Activated naive CD4-positive, alpha-beta T cell treated with anti-CD3 and anti-CD28 coated beads for 36 hours (primary cell): ENCODE measurements around the gene RPL31. TPM values are rescaled to one million over a fixed set of nuclear protein-coding genes. Genes with fewer than 3 reads are reported as not detected.

Source experiments
- CTCF ChIA-PET: fragments of 350-600 bp; sonication (Branson Sonifier 250); formaldehyde crosslinking; loops from one replicate; lab custom pipeline; 2021; ENCODE audit warnings: antibody characterized with exemption; lab: Charles Lee
- DNase-seq: peaks from one replicate; pipeline ENCODE4 v3.0.0-alpha.2; 2020
- H3K27ac Mint-ChIP-seq: one replicate; pipeline ENCODE4 v1.8.0; 2021; ENCODE audit warnings: mild to moderate bottlenecking, mixed read lengths
- H3K27me3 Mint-ChIP-seq: one replicate; pipeline ENCODE4 v1.8.0; 2021; ENCODE audit warnings: low read depth, mixed read lengths
- H3K36me3 Mint-ChIP-seq: one replicate; pipeline ENCODE4 v1.8.0; 2021; ENCODE audit warnings: low read depth, mixed read lengths
- H3K4me1 Mint-ChIP-seq: one replicate; pipeline ENCODE4 v1.8.0; 2021; ENCODE audit warnings: low read depth, mixed read lengths
- H3K4me3 Mint-ChIP-seq: one replicate; pipeline ENCODE4 v1.8.0; 2021; ENCODE audit warnings: mild to moderate bottlenecking, moderate library complexity, mixed read lengths
- H3K9me3 Mint-ChIP-seq: one replicate; pipeline ENCODE4 v1.8.0; 2021; ENCODE audit warnings: mixed read lengths
- intact Hi-C: fragments of 100-400 bp; cut with micrococcal nuclease; formaldehyde crosslinking; loops from one replicate; pipeline ENCODE4 v1.15.1; 2023
- total RNA-seq, 2 experiments: library from RNA; stranded (reverse); gene quantifications; one replicate each; pipeline ENCODE4 v1.2.3, GENCODE V29; 2021

The RPL31 gene
- total RNA-seq, 2 experiments from 2014 or later = 2,225 to 2,255 TPM

- Mint-ChIP-seq H3K9me3 (no peaks in the 10 kb centered on the region), H3K27me3 (no peaks in the 10 kb centered on the region), H3K4me1 (peaks cover 5% of the 10 kb centered on the region), H3K4me3 (no peak overlapping the region), H3K27ac (no peak overlapping the region), H3K36me3 (no peaks in the 10 kb centered on the region)
- CTCF ChIA-PET = interaction anchor here (4.3 kb wide), 2 partner anchors 259 to 380 kb away, joined by 24 to 41 read pairs; no protein-coding TSS in a partner anchor
- intact Hi-C loops = loop anchor here (5.0 to 10.0 kb wide), 2 partner anchors 562 to 724 kb away; no protein-coding TSS in a partner anchor
- no peak for DNase-seq
Observed at GRCh38 chr2:100988630-100989417, 13.3 kb upstream of the RPL31 start.

GRCh38 chr2:100989666-100990065, 12.4 kb upstream of the RPL31 start:
- intact Hi-C loops = loop anchor here (5.0 to 10.0 kb wide), 2 partner anchors 562 to 725 kb away; no protein-coding TSS in a partner anchor
- CTCF ChIA-PET = interaction anchor here (0.9 kb wide), 1 partner anchor 380 kb away, joined by 6 read pairs; no protein-coding TSS in a partner anchor
- no peak overlapping the region for H3K27ac Mint-ChIP-seq

GRCh38 chr2:100990166-100990565, 11.9 kb upstream of the RPL31 start:
- CTCF ChIA-PET = interaction anchor here (0.8 to 0.9 kb wide), 2 partner anchors 381 to 383 kb away, joined by 3 to 6 read pairs; no protein-coding TSS in a partner anchor
- Mint-ChIP-seq H3K27ac (no peak overlapping the region), H3K27me3 (no peaks in the 10 kb centered on the region), H3K36me3 (no peaks in the 10 kb centered on the region), H3K4me1 (peaks cover 5% of the 10 kb centered on the region), H3K9me3 (no peaks in the 10 kb centered on the region), H3K4me3 (no peak overlapping the region)
- intact Hi-C loops = no loop called here
- DNase-seq = no peak

More at GRCh38 chr2:100989666-100990065, 12.4 kb upstream of the RPL31 start:
- Mint-ChIP-seq H3K4me3 (no peak overlapping the region), H3K9me3 (no peaks in the 10 kb centered on the region), H3K36me3 (no peaks in the 10 kb centered on the region), H3K4me1 (peaks cover 5% of the 10 kb centered on the region), H3K27me3 (no peaks in the 10 kb centered on the region)
- no peak for DNase-seq

- Mint-ChIP-seq H3K9me3 (no peaks in the 10 kb centered on the region), H3K27me3 (no peaks in the 10 kb centered on the region), H3K4me3 (no peak overlapping the region), H3K36me3 (no peaks in the 10 kb centered on the region), H3K4me1 (peaks cover 5% of the 10 kb centered on the region), H3K27ac (no peak overlapping the region)
- no peak for DNase-seq
- CTCF ChIA-PET = interaction anchor here (0.8 to 0.9 kb wide), 3 partner anchors 260 to 383 kb away, joined by 3 to 6 read pairs (median 3); no protein-coding TSS in a partner anchor
- intact Hi-C loops = no loop called here
Observed at GRCh38 chr2:100990650-100991403, 11.3 kb upstream of the RPL31 start.

DNA sequence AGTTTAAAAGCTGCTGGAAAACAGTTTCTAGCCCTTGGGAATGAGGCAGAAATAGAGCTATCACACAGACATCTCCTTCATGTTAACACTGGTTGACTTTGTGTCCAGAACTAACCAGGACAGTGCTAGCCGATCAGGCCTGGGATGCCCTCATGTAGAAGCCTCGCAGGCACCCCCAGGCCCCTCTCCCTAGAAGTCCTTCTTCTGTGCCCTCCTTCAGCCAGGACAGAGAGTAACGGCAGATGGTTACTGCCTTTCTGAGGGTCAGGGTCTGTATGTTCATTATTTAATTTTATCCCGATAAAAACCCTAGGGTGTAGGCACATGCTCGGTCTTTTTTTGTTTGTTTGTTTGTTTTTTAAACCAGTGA, 10.7 kb upstream of the RPL31 start:
- Mint-ChIP-seq H3K36me3 (no peaks in the 10 kb centered on the region), H3K9me3 (no peaks in the 10 kb centered on the region), H3K4me1 (peaks cover 5% of the 10 kb centered on the region), H3K4me3 (no peak overlapping the region), H3K27ac (no peak overlapping the region), H3K27me3 (no peaks in the 10 kb centered on the region)
- no peak for DNase-seq
- CTCF ChIA-PET = interaction anchor here (0.8 kb wide), 1 partner anchor 261 kb away, joined by 3 read pairs; no protein-coding TSS in a partner anchor
- intact Hi-C loops = no loop called here

GRCh38 chr2:100992262-100992661, 9.8 kb upstream of the RPL31 start:
- Mint-ChIP-seq H3K4me1 (peaks cover 5% of the 10 kb centered on the region), H3K27me3 (no peaks in the 10 kb centered on the region), H3K9me3 (no peaks in the 10 kb centered on the region), H3K36me3 (no peaks in the 10 kb centered on the region), H3K4me3 (no peak overlapping the region), H3K27ac (no peak overlapping the region)
- peak; percentile 16 for DNase-seq
- CTCF ChIA-PET = no interaction called here
- intact Hi-C loops = no loop called here

GRCh38 chr2:100993294-100993693, 8.8 kb upstream of the RPL31 start:
- no peak for DNase-seq
- Mint-ChIP-seq H3K27ac (no peak overlapping the region), H3K36me3 (no peaks in the 10 kb centered on the region), H3K9me3 (no peaks in the 10 kb centered on the region), H3K4me3 (no peak overlapping the region), H3K27me3 (no peaks in the 10 kb centered on the region), H3K4me1 (peaks cover 5% of the 10 kb centered on the region)
- CTCF ChIA-PET = interaction anchor here (1.0 kb wide), 1 partner anchor 8 kb away, joined by 3 read pairs; no protein-coding TSS in a partner anchor
- intact Hi-C loops = no loop called here

DNA sequence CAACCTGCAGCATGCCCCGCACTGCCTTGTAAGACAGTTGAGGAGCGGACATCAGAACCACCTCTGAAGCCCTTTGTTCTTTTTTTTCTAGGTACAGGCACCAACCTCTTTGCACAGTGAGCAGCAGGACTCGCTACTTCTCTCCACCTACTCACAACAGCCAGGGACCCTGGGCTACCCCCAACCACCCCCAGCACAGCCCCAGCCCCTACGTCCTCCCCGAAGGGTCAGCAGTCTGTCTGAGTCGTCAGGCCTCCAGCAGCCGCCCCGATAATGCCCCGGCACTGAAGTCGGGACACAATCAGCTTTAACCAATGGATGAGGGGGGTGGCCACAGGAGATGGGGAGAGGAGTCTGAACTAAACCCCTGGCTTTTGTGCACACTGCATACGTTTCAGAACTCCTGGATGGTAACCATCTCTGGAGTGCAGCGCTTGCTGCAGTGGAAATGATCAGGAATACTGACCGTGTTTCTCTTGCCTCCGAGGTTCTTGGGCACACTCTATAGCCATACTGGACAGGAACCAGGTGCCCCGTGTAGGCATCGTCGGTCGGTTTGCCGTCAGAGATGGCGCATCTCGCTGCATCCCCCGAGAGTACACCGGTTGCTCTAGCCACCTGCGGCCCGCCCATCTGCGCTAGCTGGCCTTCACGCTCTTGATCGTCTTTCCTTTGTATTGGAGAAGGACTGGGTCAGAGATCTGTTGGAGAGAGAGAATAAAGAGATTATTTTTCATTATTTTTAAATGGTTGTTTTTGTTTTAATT, 6.6 kb upstream of the RPL31 start:
- no peak overlapping the region for H3K27ac Mint-ChIP-seq
- H3K4me3 Mint-ChIP-seq = no peak overlapping the region
- intact Hi-C loops = no loop called here
- no peaks in the 10 kb centered on the region for H3K36me3 Mint-ChIP-seq
- H3K27me3 Mint-ChIP-seq = no peaks in the 10 kb centered on the region
- DNase-seq = no peak
- H3K4me1 Mint-ChIP-seq = peaks cover 5% of the 10 kb centered on the region
- CTCF ChIA-PET = no interaction called here
- H3K9me3 Mint-ChIP-seq = no peaks in the 10 kb centered on the region

DNA sequence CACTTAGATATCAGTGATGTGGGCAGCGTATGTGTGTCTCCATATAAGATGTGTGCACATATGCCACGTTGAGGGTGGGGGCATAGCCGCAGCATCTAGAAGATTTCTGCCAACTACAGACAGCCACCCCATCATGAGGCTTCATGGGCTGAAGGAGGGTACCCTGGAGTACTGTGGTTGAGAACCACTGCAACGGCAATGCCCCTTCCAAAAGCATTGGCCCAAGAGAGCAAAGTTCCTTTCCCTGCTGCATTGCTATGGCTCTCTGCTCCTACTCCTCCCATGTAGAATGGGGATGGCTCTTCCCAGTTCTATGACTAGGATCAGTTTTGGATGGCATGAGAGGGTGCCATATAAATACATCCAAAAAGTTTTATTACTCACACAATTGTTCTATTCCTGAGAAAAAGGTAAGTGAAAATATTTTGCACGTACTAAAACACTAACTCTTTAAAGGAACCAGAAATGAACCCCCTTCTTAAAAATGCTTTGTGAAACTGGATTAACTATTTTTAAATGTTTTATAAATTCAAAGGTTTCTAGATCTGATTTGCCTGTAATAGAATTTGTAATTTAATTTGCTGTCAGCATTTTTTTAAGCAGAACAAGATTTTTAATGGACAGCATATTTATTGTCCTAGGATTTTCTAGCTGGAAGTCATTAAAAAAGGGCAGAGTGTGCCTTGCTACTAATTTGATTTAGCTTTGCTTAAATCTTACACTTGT, 4.4 kb upstream of the RPL31 start:
- no peaks in the 10 kb centered on the region for H3K9me3 Mint-ChIP-seq
- H3K36me3 Mint-ChIP-seq = peaks cover 4% of the 10 kb centered on the region
- H3K4me3 Mint-ChIP-seq = no peak overlapping the region
- DNase-seq = no peak
- CTCF ChIA-PET = no interaction called here
- H3K27me3 Mint-ChIP-seq = no peaks in the 10 kb centered on the region
- no peak overlapping the region for H3K27ac Mint-ChIP-seq
- intact Hi-C loops = no loop called here
- H3K4me1 Mint-ChIP-seq = peaks cover 10% of the 10 kb centered on the region

DNA sequence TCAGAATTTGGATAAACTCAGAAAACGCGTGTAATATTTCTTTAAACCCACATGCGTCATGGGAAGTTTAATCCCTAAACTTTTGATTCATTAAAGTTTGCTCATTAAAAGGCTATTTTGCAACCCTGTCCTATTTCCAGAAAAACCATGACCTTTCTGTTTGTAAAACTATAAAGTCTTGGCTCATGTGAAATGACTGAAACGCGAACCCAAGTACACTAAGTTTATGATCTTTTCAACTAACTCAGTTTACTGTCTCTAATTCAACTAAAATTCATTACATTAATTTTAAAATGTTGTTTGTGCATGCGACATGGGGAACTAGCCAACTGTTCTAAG, 3.9 kb upstream of the RPL31 start:
- Mint-ChIP-seq H3K4me1 (peaks cover 14% of the 10 kb centered on the region), H3K27me3 (no peaks in the 10 kb centered on the region), H3K36me3 (peaks cover 9% of the 10 kb centered on the region), H3K27ac (no peak overlapping the region), H3K9me3 (no peaks in the 10 kb centered on the region), H3K4me3 (no peak overlapping the region)
- CTCF ChIA-PET = interaction anchor here (1.1 kb wide), 1 partner anchor 15 kb away, joined by 3 read pairs; no protein-coding TSS in a partner anchor
- DNase-seq = no peak
- intact Hi-C loops = no loop called here

GRCh38 chr2:100999995-101000394, 2.1 kb upstream of the RPL31 start:
- no peak overlapping the region for H3K27ac Mint-ChIP-seq
- H3K36me3 Mint-ChIP-seq = peaks cover 27% of the 10 kb centered on the region
- CTCF ChIA-PET = interaction anchor here (1.5 to 1.9 kb wide), 2 partner anchors 36 to 270 kb away, joined by 3 to 4 read pairs; no protein-coding TSS in a partner anchor
- no peaks in the 10 kb centered on the region for H3K27me3 Mint-ChIP-seq
- intact Hi-C loops = loop anchor here (5.0 kb wide), 1 partner anchor 393 kb away; no protein-coding TSS in a partner anchor
- peaks cover 31% of the 10 kb centered on the region for H3K4me1 Mint-ChIP-seq
- DNase-seq = no peak
- no peaks in the 10 kb centered on the region for H3K9me3 Mint-ChIP-seq
- no peak overlapping the region for H3K4me3 Mint-ChIP-seq
